ENCODE results near the gene ASPSCR1.

Gene ASPSCR1

GRCh38 chr17:82016061-82016874 is 38.8 kb downstream of the ASPSCR1 start:
- H3K4me3 ChIP-seq (ENCODE audit: low read length in 2 of 2): no peak overlapping the region
- H3K27ac ChIP-seq (ENCODE audit: low read depth in 2 of 2, low read length in 2 of 2): no peak overlapping the region
- H3K36me3 ChIP-seq (ENCODE audit: control insufficient read depth in 2 of 2, insufficient read depth in 2 of 2, low read length in 2 of 2): peaks cover 0 to 3% of the 10 kb centered on the region in 2 donors
- no peak overlapping the region for H3K9ac ChIP-seq (ENCODE audit: low read depth in 1 of 2, low read length in 2 of 2)
- no peaks in the 10 kb centered on the region for H3K9me3 ChIP-seq (ENCODE audit: control insufficient read depth in 2 of 2, low read length in 2 of 2)
- no peaks in the 10 kb centered on the region for H3K27me3 ChIP-seq (ENCODE audit: control insufficient read depth in 2 of 2, insufficient read depth in 2 of 2, low read length in 2 of 2)
- H3K4me1 ChIP-seq (ENCODE audit: control insufficient read depth in 2 of 2, insufficient read depth in 2 of 2, low read length in 2 of 2): peaks cover 3 to 5% of the 10 kb centered on the region in 2 donors

- H3K27ac ChIP-seq (ENCODE audit: low read depth in 2 of 2, low read length in 2 of 2): no peak overlapping the region
- peaks cover 10 to 11% of the 10 kb centered on the region in 2 donors for H3K4me1 ChIP-seq (ENCODE audit: control insufficient read depth in 2 of 2, insufficient read depth in 2 of 2, low read length in 2 of 2)
- H3K9ac ChIP-seq (ENCODE audit: low read depth in 1 of 2, low read length in 2 of 2): no peak overlapping the region
- no peaks in the 10 kb centered on the region for H3K27me3 ChIP-seq (ENCODE audit: control insufficient read depth in 2 of 2, insufficient read depth in 2 of 2, low read length in 2 of 2)
- H3K9me3 ChIP-seq (ENCODE audit: control insufficient read depth in 2 of 2, low read length in 2 of 2): no peaks in the 10 kb centered on the region
- H3K36me3 ChIP-seq (ENCODE audit: control insufficient read depth in 2 of 2, insufficient read depth in 2 of 2, low read length in 2 of 2): peaks cover 0 to 3% of the 10 kb centered on the region in 2 donors
- H3K4me3 ChIP-seq (ENCODE audit: low read length in 2 of 2): no peak overlapping the region
Observed at GRCh38 chr17:82016875-82017459, 39.5 kb downstream of the ASPSCR1 start.

GRCh38 chr17:82017612-82018151 is 40.3 kb downstream of the ASPSCR1 start:
- no peaks in the 10 kb centered on the region for H3K27me3 ChIP-seq (ENCODE audit: control insufficient read depth in 2 of 2, insufficient read depth in 2 of 2, low read length in 2 of 2)
- H3K4me3 ChIP-seq (ENCODE audit: low read length in 2 of 2): no peak overlapping the region
- H3K9ac ChIP-seq (ENCODE audit: low read depth in 1 of 2, low read length in 2 of 2): no peak overlapping the region
- H3K4me1 ChIP-seq (ENCODE audit: control insufficient read depth in 2 of 2, insufficient read depth in 2 of 2, low read length in 2 of 2): peaks cover 14 to 16% of the 10 kb centered on the region in 2 donors
- H3K27ac ChIP-seq (ENCODE audit: low read depth in 2 of 2, low read length in 2 of 2): no peak overlapping the region
- no peaks in the 10 kb centered on the region for H3K9me3 ChIP-seq (ENCODE audit: control insufficient read depth in 2 of 2, low read length in 2 of 2)
- H3K36me3 ChIP-seq (ENCODE audit: control insufficient read depth in 2 of 2, insufficient read depth in 2 of 2, low read length in 2 of 2): peaks cover 0 to 3% of the 10 kb centered on the region in 2 donors

- H3K36me3 ChIP-seq (ENCODE audit: control insufficient read depth in 2 of 2, insufficient read depth in 2 of 2, low read length in 2 of 2): peaks cover 0 to 3% of the 10 kb centered on the region in 2 donors
- H3K4me1 ChIP-seq (ENCODE audit: control insufficient read depth in 2 of 2, insufficient read depth in 2 of 2, low read length in 2 of 2): peaks cover 14 to 16% of the 10 kb centered on the region in 2 donors
- no peaks in the 10 kb centered on the region for H3K27me3 ChIP-seq (ENCODE audit: control insufficient read depth in 2 of 2, insufficient read depth in 2 of 2, low read length in 2 of 2)
- H3K4me3 ChIP-seq (ENCODE audit: low read length in 2 of 2): no peak overlapping the region
- H3K27ac ChIP-seq (ENCODE audit: low read depth in 2 of 2, low read length in 2 of 2): no peak overlapping the region
- H3K9me3 ChIP-seq (ENCODE audit: control insufficient read depth in 2 of 2, low read length in 2 of 2): no peaks in the 10 kb centered on the region
- no peak overlapping the region for H3K9ac ChIP-seq (ENCODE audit: low read depth in 1 of 2, low read length in 2 of 2)
Observed at GRCh38 chr17:82018152-82018988, 40.9 kb downstream of the ASPSCR1 start.

GRCh38 chr17:82018989-82019689 is 41.7 kb downstream of the ASPSCR1 start:
- Histone ChIP-seq H3K27ac (ENCODE audit: low read depth in 2 of 2, low read length in 2 of 2) (no peak overlapping the region), H3K9ac (ENCODE audit: low read depth in 1 of 2, low read length in 2 of 2) (no peak overlapping the region), H3K4me1 (ENCODE audit: control insufficient read depth in 2 of 2, insufficient read depth in 2 of 2, low read length in 2 of 2) (peaks cover 20 to 22% of the 10 kb centered on the region in 2 donors)

GRCh38 chr17:82019690-82020571 is 42.5 kb downstream of the ASPSCR1 start:
- no peak overlapping the region for H3K4me3 ChIP-seq (ENCODE audit: low read length in 2 of 2)
- no peaks in the 10 kb centered on the region for H3K27me3 ChIP-seq (ENCODE audit: control insufficient read depth in 2 of 2, insufficient read depth in 2 of 2, low read length in 2 of 2)
- peaks cover 23% of the 10 kb centered on the region in 2 donors for H3K4me1 ChIP-seq (ENCODE audit: control insufficient read depth in 2 of 2, insufficient read depth in 2 of 2, low read length in 2 of 2)
- no peak overlapping the region for H3K9ac ChIP-seq (ENCODE audit: low read depth in 1 of 2, low read length in 2 of 2)
- no peak overlapping the region for H3K27ac ChIP-seq (ENCODE audit: low read depth in 2 of 2, low read length in 2 of 2)
- H3K9me3 ChIP-seq (ENCODE audit: control insufficient read depth in 2 of 2, low read length in 2 of 2): no peaks in the 10 kb centered on the region
- peaks cover 0 to 3% of the 10 kb centered on the region in 2 donors for H3K36me3 ChIP-seq (ENCODE audit: control insufficient read depth in 2 of 2, insufficient read depth in 2 of 2, low read length in 2 of 2)

More at GRCh38 chr17:82018989-82019689, 41.7 kb downstream of the ASPSCR1 start:
- Histone ChIP-seq H3K36me3 (ENCODE audit: control insufficient read depth in 2 of 2, insufficient read depth in 2 of 2, low read length in 2 of 2) (peaks cover 0 to 3% of the 10 kb centered on the region in 2 donors), H3K27me3 (ENCODE audit: control insufficient read depth in 2 of 2, insufficient read depth in 2 of 2, low read length in 2 of 2) (no peaks in the 10 kb centered on the region), H3K9me3 (ENCODE audit: control insufficient read depth in 2 of 2, low read length in 2 of 2) (no peaks in the 10 kb centered on the region), H3K4me3 (ENCODE audit: low read length in 2 of 2) (no peak overlapping the region)

- Histone ChIP-seq H3K27me3 (ENCODE audit: control insufficient read depth in 2 of 2, insufficient read depth in 2 of 2, low read length in 2 of 2) (no peaks in the 10 kb centered on the region), H3K9ac (ENCODE audit: low read depth in 1 of 2, low read length in 2 of 2) (no peak overlapping the region), H3K9me3 (ENCODE audit: control insufficient read depth in 2 of 2, low read length in 2 of 2) (no peaks in the 10 kb centered on the region), H3K36me3 (ENCODE audit: control insufficient read depth in 2 of 2, insufficient read depth in 2 of 2, low read length in 2 of 2) (peaks cover 0 to 3% of the 10 kb centered on the region in 2 donors), H3K4me3 (ENCODE audit: low read length in 2 of 2) (peak overlapping the region in 1 of 2 donors; percentile 90), H3K27ac (ENCODE audit: low read depth in 2 of 2, low read length in 2 of 2) (no peak overlapping the region), H3K4me1 (ENCODE audit: control insufficient read depth in 2 of 2, insufficient read depth in 2 of 2, low read length in 2 of 2) (peaks cover 23% of the 10 kb centered on the region in 2 donors)
Observed at GRCh38 chr17:82020572-82021106, 43.2 kb downstream of the ASPSCR1 start.

GRCh38 chr17:82021107-82021899 is 43.9 kb downstream of the ASPSCR1 start:
- Histone ChIP-seq H3K4me1 (ENCODE audit: control insufficient read depth in 2 of 2, insufficient read depth in 2 of 2, low read length in 2 of 2) (peaks cover 23% of the 10 kb centered on the region in 2 donors), H3K27ac (ENCODE audit: low read depth in 2 of 2, low read length in 2 of 2) (peak overlapping the region; percentile 76 to 81), H3K36me3 (ENCODE audit: control insufficient read depth in 2 of 2, insufficient read depth in 2 of 2, low read length in 2 of 2) (peaks cover 0 to 3% of the 10 kb centered on the region in 2 donors), H3K9me3 (ENCODE audit: control insufficient read depth in 2 of 2, low read length in 2 of 2) (no peaks in the 10 kb centered on the region), H3K9ac (ENCODE audit: low read depth in 1 of 2, low read length in 2 of 2) (peak overlapping the region; percentile 84 to 92), H3K4me3 (ENCODE audit: low read length in 2 of 2) (peak overlapping the region; percentile 85 to 90), H3K27me3 (ENCODE audit: control insufficient read depth in 2 of 2, insufficient read depth in 2 of 2, low read length in 2 of 2) (no peaks in the 10 kb centered on the region)

All from mucosa of rectum (tissue), 2 donors.